Nephron (organoid): ENCODE data around the gene ADAP2.
"Not testable (repeated sequence)": the region's sequence is repeated elsewhere in the genome, so short reads cannot be mapped to it uniquely, and the experiment has no call there.

Source experiments
- H3K27ac Mint-ChIP-seq, 3 experiments: 2 replicates each; pipeline ENCODE4 v1.8.0; 2020; ENCODE audit warnings: mixed read lengths in 3 of 3, mild to moderate bottlenecking in 2 of 3, moderate library complexity in 1 of 3
- H3K27me3 Mint-ChIP-seq: 2 replicates; pipeline ENCODE4 v1.8.0; 2021; ENCODE audit warnings: low read depth, mild to moderate bottlenecking, moderate library complexity, mixed read lengths
- H3K36me3 Mint-ChIP-seq: 2 replicates; pipeline ENCODE4 v1.8.0; 2020; ENCODE audit warnings: low read depth, mixed read lengths
- H3K4me1 Mint-ChIP-seq: 2 replicates; pipeline ENCODE4 v1.8.0; 2020; ENCODE audit warnings: mixed read lengths
- H3K4me3 Mint-ChIP-seq, 3 experiments: 2 replicates each; pipeline ENCODE4 v1.8.0; 2020; ENCODE audit warnings: mild to moderate bottlenecking in 3 of 3, mixed read lengths in 3 of 3, moderate library complexity in 2 of 3
- H3K9me3 Mint-ChIP-seq: 2 replicates; pipeline ENCODE4 v1.8.0; 2020; ENCODE audit warnings: mixed read lengths
- CTCF ChIP-seq, 3 experiments: fragments of 200-600 bp; sonication (generic); IDR thresholded peaks; one replicate each; pipeline ENCODE4 v1.5.0; 2021; ENCODE audit warnings: antibody characterized with exemption in 3 of 3; ENCODE audit not compliant: unreplicated experiment in 3 of 3

ADAP2 gene

GRCh38 chr17:30961209-30962188 lies 39.8 kb downstream of the ADAP2 start:
- Mint-ChIP-seq H3K27me3 (peaks cover 6% of the 10 kb centered on the region), H3K36me3 (no peaks in the 10 kb centered on the region), H3K4me3 (no peak overlapping the region), H3K4me1 (peaks cover 4% of the 10 kb centered on the region), H3K9me3 (no peaks in the 10 kb centered on the region), H3K27ac (peak overlapping the region in 2 of 3 experiments; percentile 18 to 74)
- no peak for TF ChIP-seq CTCF (IDR thresholded peaks at IDR 0.05; ENCODE audit: unreplicated experiment in 3 of 3)

- H3K36me3 Mint-ChIP-seq, H3K27ac Mint-ChIP-seq, H3K4me1 Mint-ChIP-seq, H3K4me3 Mint-ChIP-seq, H3K27me3 Mint-ChIP-seq, H3K9me3 Mint-ChIP-seq: not testable (repeated sequence)
Observed at GRCh38 chr17:30964312-30964711, 42.6 kb downstream of the ADAP2 start.

- Mint-ChIP-seq H3K4me3 (no peak overlapping the region), H3K36me3 (no peaks in the 10 kb centered on the region), H3K27me3 (peaks cover 7% of the 10 kb centered on the region), H3K4me1 (peaks cover 1% of the 10 kb centered on the region), H3K9me3 (no peaks in the 10 kb centered on the region), H3K27ac (no peak overlapping the region)
- TF ChIP-seq CTCF (IDR thresholded peaks at IDR 0.05; ENCODE audit: unreplicated experiment in 3 of 3): no peak
Observed at GRCh38 chr17:30964876-30965275, 43.1 kb downstream of the ADAP2 start.

GRCh38 chr17:30965686-30966085 lies 43.9 kb downstream of the ADAP2 start:
- Mint-ChIP-seq H3K4me3 (no peak overlapping the region), H3K27me3 (peaks cover 11% of the 10 kb centered on the region)
- TF ChIP-seq CTCF (IDR thresholded peaks at IDR 0.05; ENCODE audit: unreplicated experiment in 3 of 3): no peak

GRCh38 chr17:30967911-30968310 lies 46.2 kb downstream of the ADAP2 start:
- H3K27ac Mint-ChIP-seq: peak overlapping the region in 1 of 3 experiments; percentile 82
- H3K4me1 Mint-ChIP-seq: peaks cover 14% of the 10 kb centered on the region
- H3K27me3 Mint-ChIP-seq, H3K9me3 Mint-ChIP-seq, H3K4me3 Mint-ChIP-seq: not testable (repeated sequence)
- peaks cover 11% of the 10 kb centered on the region for H3K36me3 Mint-ChIP-seq

More at GRCh38 chr17:30965686-30966085, 43.9 kb downstream of the ADAP2 start:
- Mint-ChIP-seq H3K27ac (no peak overlapping the region), H3K4me1 (peaks cover 9% of the 10 kb centered on the region), H3K36me3 (no peaks in the 10 kb centered on the region), H3K9me3 (no peaks in the 10 kb centered on the region)

GRCh38 chr17:30969989-30970830 lies 48.5 kb downstream of the ADAP2 start:
- TF ChIP-seq CTCF (IDR thresholded peaks at IDR 0.05; ENCODE audit: unreplicated experiment in 3 of 3): no peak
- peak overlapping the region; percentile 98 to 99 (median 99) for H3K27ac Mint-ChIP-seq
- H3K9me3 Mint-ChIP-seq: peaks cover 7% of the 10 kb centered on the region
- peaks cover 14% of the 10 kb centered on the region for H3K4me1 Mint-ChIP-seq
- H3K4me3 Mint-ChIP-seq: peak overlapping the region; percentile 95 to 97 (median 96)
- H3K27me3 Mint-ChIP-seq: peaks cover 5% of the 10 kb centered on the region
- peaks cover 19% of the 10 kb centered on the region for H3K36me3 Mint-ChIP-seq
